ENCODE results near the gene MYL5. TPM values are rescaled to one million over a fixed set of nuclear protein-coding genes. Genes with fewer than 3 reads are reported as not detected.

MYL5 gene
- total RNA-seq, 2 experiments from 2014 or later: 11.6 to 19.3 TPM

DNA sequence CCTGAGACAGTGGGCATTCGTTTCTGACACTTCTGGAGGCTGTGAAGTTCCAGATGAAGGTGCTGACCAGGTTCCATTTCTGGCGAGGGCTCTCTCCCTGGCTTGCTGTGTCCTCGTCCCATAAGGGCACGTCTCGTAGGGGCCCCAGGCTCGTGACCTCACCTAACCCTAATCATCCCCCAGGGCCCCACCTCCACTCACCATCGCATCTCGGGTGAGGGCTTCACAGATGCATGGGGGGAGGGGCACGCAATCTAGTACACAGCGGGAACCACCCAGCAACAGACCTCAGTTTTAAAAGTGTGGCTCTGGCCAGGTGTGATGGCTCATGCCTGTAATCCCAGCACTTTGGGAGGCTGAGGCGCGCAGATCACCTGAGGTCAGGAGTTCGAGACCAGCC is 26.9 kb upstream of the MYL5 start:
- H3K36me3 Mint-ChIP-seq (ENCODE audit: low read depth): no peaks in the 10 kb centered on the region
- H3K4me3 Mint-ChIP-seq: no peak overlapping the region
- ChIA-PET CTCF (no interaction called here), POLR2A (no interaction called here)
- H3K27me3 Mint-ChIP-seq (ENCODE audit: low read depth): no peaks in the 10 kb centered on the region
- H3K27ac Mint-ChIP-seq: no peak overlapping the region
- ATAC-seq: no peak
- peaks cover 5% of the 10 kb centered on the region for H3K9me3 Mint-ChIP-seq (ENCODE audit: insufficient read depth)
- no peak for DNase-seq
- peaks cover 5% of the 10 kb centered on the region for H3K4me1 Mint-ChIP-seq (ENCODE audit: low read depth)

DNA sequence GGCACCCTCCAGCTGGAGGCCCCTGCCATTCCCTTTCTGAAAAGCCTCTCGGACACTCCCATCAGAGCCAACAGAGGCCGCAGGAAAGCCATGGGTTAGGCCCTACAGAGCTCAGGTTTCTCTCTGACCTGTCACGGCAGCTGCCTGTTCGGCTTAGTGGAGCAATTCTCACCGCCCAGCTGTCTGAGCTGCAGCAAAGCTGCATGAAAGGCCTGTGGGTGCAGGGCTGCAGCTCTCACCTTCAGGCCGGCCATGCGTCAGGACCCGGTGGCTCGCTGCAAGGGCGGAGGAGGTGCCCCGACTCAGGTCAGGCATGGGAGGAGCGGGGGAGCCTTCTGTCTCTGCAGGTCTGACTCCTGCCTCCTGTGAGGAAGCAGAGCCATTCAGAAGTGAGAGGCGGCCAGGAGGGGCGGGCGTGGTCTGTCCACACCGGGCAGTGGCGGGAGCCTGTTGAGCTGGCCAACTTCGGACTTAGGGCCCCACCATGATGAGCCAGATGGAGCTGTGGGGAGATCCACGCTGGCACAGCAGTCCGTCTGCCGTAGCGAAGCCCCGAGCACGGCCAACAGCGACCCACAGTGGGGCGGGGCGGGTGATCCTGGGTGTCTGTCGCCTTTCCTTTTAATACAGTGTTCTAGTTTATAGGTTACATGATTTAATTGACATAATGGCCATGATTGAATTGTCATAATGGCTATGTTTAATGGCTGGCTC is 25.6 kb upstream of the MYL5 start:
- Mint-ChIP-seq H3K4me1 (ENCODE audit: low read depth) (peaks cover 5% of the 10 kb centered on the region), H3K27me3 (ENCODE audit: low read depth) (no peaks in the 10 kb centered on the region), H3K36me3 (ENCODE audit: low read depth) (no peaks in the 10 kb centered on the region), H3K9me3 (ENCODE audit: insufficient read depth) (no peaks in the 10 kb centered on the region), H3K27ac (no peak overlapping the region), H3K4me3 (no peak overlapping the region)
- POLR2A ChIA-PET: no interaction called here
- no peak for ATAC-seq
- CTCF ChIA-PET: interaction anchor here (0.9 kb wide), 1 partner anchor 46 kb away, joined by 3 read pairs; no protein-coding TSS in a partner anchor
- no peak for DNase-seq

DNA sequence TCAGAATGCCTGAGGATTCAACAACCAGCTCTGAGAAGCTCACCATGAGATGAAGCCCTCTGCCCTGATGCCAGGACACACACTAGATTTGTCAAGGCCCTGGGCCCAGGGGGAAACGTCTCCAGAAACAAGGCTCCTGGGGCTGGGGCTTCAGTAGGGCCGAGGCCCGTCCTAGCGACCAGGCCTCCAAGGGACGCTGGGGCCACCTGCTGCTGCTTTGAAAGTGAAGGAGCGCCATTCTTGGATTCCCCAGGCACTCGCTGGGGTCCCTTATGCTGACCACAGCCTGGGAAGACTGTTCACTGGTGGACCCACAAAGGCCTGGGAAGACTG is 25.1 kb upstream of the MYL5 start:
- H3K4me3 Mint-ChIP-seq: no peak overlapping the region
- H3K27me3 Mint-ChIP-seq (ENCODE audit: low read depth): no peaks in the 10 kb centered on the region
- H3K36me3 Mint-ChIP-seq (ENCODE audit: low read depth): no peaks in the 10 kb centered on the region
- H3K9me3 Mint-ChIP-seq (ENCODE audit: insufficient read depth): no peaks in the 10 kb centered on the region
- no peak for ATAC-seq
- no peak overlapping the region for H3K27ac Mint-ChIP-seq
- no peak for DNase-seq
- POLR2A ChIA-PET: no interaction called here
- CTCF ChIA-PET: no interaction called here
- H3K4me1 Mint-ChIP-seq (ENCODE audit: low read depth): peaks cover 5% of the 10 kb centered on the region

DNA sequence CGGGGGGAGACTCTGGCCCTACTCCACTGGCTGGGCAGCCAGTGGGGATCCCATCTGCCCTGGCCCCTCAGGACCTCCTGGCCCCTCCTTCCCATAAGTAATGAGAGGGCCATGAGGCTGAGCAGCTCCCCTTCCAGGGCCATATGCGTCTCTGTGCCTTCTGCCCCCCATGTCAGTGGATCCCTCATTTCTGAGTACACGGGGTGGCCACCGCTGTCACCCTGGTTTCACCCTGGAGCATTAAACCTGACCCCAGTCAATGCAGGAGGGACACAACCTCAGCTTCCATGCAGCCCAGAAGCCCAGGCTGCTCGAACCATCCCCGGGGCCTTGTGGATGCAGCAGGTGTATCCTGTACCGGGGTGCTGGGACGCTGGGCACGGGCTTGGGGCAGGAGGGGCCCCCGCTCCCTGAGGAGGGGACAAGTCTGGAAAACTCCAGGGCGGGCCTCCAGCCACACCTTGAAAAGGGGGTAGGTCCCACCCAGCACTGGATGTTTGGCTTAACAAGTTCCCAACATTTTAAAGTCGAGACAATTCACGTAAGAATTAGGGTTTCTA is 24.5 kb upstream of the MYL5 start:
- ATAC-seq: no peak
- Mint-ChIP-seq H3K4me3 (no peak overlapping the region), H3K27ac (no peak overlapping the region), H3K9me3 (ENCODE audit: insufficient read depth) (no peaks in the 10 kb centered on the region), H3K36me3 (ENCODE audit: low read depth) (no peaks in the 10 kb centered on the region), H3K4me1 (ENCODE audit: low read depth) (peaks cover 5% of the 10 kb centered on the region), H3K27me3 (ENCODE audit: low read depth) (no peaks in the 10 kb centered on the region)
- DNase-seq: no peak
- POLR2A ChIA-PET: no interaction called here
- CTCF ChIA-PET: no interaction called here

DNA sequence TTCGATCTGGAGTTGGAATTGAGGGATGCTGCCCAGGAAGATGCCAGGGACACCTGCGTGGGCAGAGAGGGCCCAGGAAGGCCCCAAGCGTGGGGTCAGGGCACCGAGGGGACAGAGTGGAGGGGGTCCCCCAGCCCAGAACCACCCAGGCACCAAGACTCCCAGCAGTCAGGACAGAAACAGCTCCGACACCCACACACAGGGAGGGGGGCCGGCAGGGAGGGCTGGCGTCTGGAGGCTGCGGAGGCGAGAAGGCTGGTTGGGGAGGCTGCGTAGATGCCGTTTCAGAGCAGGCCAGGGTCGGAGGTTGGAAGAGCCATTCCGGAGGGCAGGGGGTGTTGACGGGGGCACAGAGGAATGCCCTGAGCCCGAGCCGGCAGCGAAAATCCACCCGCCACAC is 23.9 kb upstream of the MYL5 start:
- no peaks in the 10 kb centered on the region for H3K9me3 Mint-ChIP-seq (ENCODE audit: insufficient read depth)
- peaks cover 5% of the 10 kb centered on the region for H3K4me1 Mint-ChIP-seq (ENCODE audit: low read depth)
- ATAC-seq: no peak
- no peak overlapping the region for H3K27ac Mint-ChIP-seq
- no peak overlapping the region for H3K4me3 Mint-ChIP-seq
- ChIA-PET POLR2A (no interaction called here), CTCF (no interaction called here)
- no peaks in the 10 kb centered on the region for H3K36me3 Mint-ChIP-seq (ENCODE audit: low read depth)
- no peak for DNase-seq
- H3K27me3 Mint-ChIP-seq (ENCODE audit: low read depth): no peaks in the 10 kb centered on the region

DNA sequence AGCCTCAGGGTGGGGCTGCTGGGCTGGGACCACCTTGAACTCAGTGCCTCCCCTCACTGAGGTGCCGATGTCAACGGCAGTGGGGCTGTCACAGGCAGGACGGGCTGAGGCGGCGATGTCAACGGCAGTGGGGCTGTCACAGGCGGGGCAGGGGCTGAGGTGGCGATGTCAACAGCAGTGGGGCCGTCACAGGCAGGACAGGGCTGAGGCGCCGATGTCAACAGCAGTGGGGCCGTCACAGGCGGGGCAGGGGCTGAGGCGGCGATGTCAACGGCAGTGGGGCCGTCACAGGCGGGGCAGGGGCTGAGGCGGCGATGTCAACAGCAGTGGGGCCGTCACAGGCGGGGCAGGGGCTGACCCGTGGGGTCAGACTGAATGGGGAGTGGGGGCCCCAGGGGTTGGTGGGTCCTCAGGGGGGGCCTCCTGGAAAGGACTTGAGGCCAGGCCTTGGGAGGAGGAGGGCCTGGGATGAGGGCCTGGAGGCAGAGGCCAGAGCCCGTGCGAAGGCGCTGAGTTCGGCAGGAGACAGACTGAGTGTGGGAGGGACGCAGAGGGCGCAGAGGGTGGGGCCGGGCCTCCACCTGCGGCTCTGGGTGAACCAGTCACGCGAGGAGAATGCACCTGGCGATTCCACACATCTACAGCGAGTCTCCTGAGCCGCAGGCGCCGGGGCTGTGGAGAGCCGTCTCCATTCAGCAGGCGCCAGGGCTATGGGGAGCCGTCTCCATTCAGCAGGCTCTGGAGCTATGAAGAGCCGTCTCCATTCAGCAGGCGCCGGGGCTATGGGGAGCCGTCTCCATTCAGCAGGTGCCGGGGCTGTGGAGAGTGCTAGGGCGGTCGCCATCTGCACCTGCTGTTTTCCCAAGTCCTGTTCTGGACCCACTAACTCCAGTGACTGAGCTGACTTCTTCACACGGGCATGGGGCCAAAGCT is 23.1 kb upstream of the MYL5 start:
- ATAC-seq: peak; percentile 36
- H3K4me3 Mint-ChIP-seq: no peak overlapping the region
- no peak overlapping the region for H3K27ac Mint-ChIP-seq
- no peaks in the 10 kb centered on the region for H3K27me3 Mint-ChIP-seq (ENCODE audit: low read depth)
- no peaks in the 10 kb centered on the region for H3K9me3 Mint-ChIP-seq (ENCODE audit: insufficient read depth)
- POLR2A ChIA-PET: interaction anchor here (0.6 kb wide), 1 partner anchor 79 kb away, joined by 3 read pairs; no protein-coding TSS in a partner anchor
- DNase-seq: no peak
- CTCF ChIA-PET: no interaction called here
- H3K4me1 Mint-ChIP-seq (ENCODE audit: low read depth): peaks cover 4% of the 10 kb centered on the region
- H3K36me3 Mint-ChIP-seq (ENCODE audit: low read depth): no peaks in the 10 kb centered on the region

DNA sequence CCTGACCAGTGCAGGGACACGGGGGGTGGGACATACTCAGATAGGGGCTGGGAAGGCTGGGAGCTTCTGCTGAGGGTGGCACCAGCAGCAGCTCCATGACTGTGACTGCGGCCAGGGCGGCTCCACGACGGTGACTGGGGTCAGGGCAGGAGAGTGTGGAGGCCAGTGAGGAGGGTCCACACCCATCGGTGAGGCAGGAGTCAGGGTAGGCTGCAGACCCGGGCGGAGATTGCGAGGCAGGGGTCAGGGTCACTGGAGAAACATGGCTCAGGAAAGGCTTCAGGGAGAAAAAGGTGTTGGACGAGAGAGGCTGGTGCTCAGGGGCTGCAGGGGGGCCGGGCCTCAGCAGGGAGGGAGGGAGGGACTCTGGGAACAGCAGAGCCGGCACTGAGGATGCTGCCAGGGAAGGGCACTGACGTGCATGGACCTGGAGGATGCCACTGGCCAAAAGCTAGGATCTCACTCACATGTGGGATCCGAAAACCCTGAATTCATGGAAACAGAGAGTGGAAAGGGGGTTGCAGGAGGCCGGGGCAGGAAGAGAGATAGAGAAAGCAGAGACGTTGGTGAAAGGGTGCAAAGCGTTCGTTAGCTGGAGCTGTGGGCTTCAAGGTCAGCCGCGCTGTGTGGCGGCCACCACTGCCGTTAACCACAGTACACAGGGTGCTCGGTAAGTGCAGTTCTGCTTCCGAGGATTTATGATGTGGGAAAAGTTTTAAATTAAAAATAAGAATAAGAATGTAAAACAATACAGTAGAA is 22.3 kb upstream of the MYL5 start:
- POLR2A ChIA-PET: interaction anchor here (0.6 kb wide), 1 partner anchor 78 kb away, joined by 3 read pairs; no protein-coding TSS in a partner anchor
- H3K4me3 Mint-ChIP-seq: no peak overlapping the region
- H3K4me1 Mint-ChIP-seq (ENCODE audit: low read depth): no peaks in the 10 kb centered on the region
- DNase-seq (no peak), ATAC-seq (no peak)
- no peaks in the 10 kb centered on the region for H3K36me3 Mint-ChIP-seq (ENCODE audit: low read depth)
- H3K9me3 Mint-ChIP-seq (ENCODE audit: insufficient read depth): no peaks in the 10 kb centered on the region
- no peaks in the 10 kb centered on the region for H3K27me3 Mint-ChIP-seq (ENCODE audit: low read depth)
- CTCF ChIA-PET: no interaction called here
- no peak overlapping the region for H3K27ac Mint-ChIP-seq

DNA sequence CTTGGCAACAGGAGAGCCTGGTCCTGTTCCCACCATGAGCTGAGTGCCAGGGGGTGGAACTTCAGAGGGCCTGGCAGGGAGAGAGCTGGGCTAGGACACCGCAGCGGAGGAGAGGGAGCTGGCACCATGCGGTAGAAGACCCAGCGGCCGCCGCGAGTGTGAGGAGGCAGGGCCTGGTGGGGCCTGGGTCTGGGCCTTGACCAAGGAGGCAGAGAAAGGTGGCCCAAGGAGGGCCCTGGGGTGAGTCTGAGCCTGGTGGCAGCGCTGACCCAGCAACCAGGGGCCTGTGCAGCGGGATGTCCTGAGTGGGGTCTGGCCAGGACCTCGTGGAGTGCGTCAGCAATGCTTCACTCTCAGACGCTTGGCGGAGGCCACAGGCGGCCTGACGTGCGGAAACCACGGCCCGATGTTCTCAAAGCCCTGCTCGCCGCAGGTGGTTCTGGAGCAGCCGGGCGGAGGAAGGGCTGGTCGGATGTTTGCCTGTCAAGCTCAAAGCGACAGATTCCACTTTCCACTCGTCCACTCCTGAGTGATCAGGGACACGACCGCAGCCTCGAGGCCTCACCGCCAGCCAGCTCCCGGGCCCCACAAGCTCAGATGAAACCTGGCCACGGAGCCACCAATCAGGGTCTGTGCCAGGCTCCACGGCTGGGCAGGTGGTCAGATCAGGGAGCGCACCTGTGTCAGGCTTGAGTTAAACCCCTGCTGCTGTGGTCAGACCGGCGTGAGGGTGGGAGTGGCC is 21.1 kb upstream of the MYL5 start:
- ChIA-PET POLR2A (no interaction called here), CTCF (no interaction called here)
- Mint-ChIP-seq H3K27ac (no peak overlapping the region), H3K4me1 (ENCODE audit: low read depth) (no peaks in the 10 kb centered on the region), H3K27me3 (ENCODE audit: low read depth) (no peaks in the 10 kb centered on the region), H3K9me3 (ENCODE audit: insufficient read depth) (no peaks in the 10 kb centered on the region), H3K36me3 (ENCODE audit: low read depth) (no peaks in the 10 kb centered on the region), H3K4me3 (no peak overlapping the region)
- no peak for ATAC-seq
- DNase-seq: no peak

DNA sequence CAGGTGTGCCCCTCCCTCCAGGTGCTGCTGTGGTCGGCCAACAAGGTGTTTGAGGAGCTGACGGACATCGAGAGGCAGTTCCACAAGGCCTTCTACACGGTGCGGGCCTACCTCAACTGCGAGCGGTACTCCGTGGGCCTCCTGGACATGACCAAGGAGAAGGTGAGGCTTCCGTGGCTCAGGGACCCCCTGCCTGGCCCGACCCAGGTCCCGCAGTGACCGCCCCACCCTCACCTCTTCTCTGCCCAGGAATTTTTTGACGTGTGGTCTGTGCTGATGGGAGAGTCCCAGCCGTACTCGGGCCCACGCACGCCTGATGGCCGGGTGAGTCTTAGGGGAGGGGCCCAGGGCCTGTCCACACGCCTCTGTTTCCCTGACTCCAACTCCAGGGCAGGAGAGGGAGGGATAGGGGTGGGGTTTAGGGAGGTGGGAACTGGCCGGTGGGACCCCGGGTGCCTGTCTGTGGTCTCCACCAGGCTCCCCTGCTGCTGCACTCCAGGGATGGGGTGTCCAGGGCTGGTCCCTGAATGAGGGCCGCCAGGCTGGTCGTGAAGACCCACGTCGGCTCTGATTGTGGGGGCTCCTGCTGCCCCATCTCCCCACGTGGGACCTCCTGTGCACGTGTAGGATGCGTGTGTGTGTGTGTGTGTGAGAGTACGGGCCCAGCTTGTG is 20.4 kb upstream of the MYL5 start:
- H3K27me3 Mint-ChIP-seq (ENCODE audit: low read depth): no peaks in the 10 kb centered on the region
- no peak for DNase-seq
- H3K4me3 Mint-ChIP-seq: no peak overlapping the region
- ChIA-PET POLR2A (no interaction called here), CTCF (no interaction called here)
- no peak overlapping the region for H3K27ac Mint-ChIP-seq
- H3K9me3 Mint-ChIP-seq (ENCODE audit: insufficient read depth): no peaks in the 10 kb centered on the region
- no peak for ATAC-seq
- no peaks in the 10 kb centered on the region for H3K4me1 Mint-ChIP-seq (ENCODE audit: low read depth)
- no peaks in the 10 kb centered on the region for H3K36me3 Mint-ChIP-seq (ENCODE audit: low read depth)

DNA sequence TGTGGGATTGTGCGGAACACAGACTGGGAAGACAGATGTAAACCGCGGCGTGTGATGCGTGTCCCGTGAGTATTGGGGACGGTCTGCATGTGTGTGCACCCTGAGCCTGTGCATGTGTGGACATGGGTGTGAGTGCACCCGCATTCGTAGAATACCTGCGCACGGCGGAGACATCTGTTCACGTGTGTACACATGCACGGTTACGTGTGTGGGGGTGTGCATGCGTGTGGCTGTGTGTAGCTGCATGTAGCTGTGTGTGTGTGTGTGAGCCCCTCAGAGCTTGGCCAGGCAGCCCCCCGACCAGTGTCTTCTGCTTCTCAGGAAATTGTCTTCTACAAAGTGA is 19.9 kb upstream of the MYL5 start:
- CTCF ChIA-PET: no interaction called here
- POLR2A ChIA-PET: no interaction called here
- H3K4me3 Mint-ChIP-seq: no peak overlapping the region

DNA sequence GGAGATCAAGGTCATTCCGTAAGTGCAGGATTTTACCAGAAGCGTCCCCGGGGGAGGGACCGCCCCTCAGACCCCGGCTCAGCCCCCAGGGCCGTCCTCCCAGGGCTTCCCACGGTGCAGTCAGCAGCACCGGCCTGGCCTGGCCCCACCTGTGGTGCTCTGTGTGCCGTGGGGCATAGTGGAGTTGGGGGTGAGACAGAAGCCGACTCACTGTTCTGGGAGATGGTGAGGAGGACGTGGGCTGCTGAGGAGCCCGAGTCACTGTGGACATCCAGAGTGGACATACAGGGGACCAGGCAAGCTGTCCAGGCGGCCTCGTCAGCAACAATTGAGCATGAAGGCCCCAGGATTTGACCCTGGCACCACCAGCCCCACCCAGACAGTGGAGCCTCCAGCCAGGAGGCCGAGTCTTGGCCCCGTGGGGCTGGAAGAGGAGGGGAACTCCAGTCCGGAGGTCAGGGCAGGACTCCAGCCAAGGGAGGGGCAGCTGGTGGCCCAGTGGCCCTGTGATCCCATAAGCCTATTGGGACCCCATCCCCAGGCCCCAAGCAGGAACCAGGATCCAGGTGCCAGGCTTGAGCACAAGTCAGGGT is 19.4 kb upstream of the MYL5 start:
- CTCF ChIA-PET: no interaction called here
- H3K4me3 Mint-ChIP-seq: no peak overlapping the region
- H3K9me3 Mint-ChIP-seq (ENCODE audit: insufficient read depth): no peaks in the 10 kb centered on the region
- no peak overlapping the region for H3K27ac Mint-ChIP-seq
- peaks cover 3% of the 10 kb centered on the region for H3K36me3 Mint-ChIP-seq (ENCODE audit: low read depth)
- no peaks in the 10 kb centered on the region for H3K4me1 Mint-ChIP-seq (ENCODE audit: low read depth)
- DNase-seq (no peak), ATAC-seq (no peak)
- POLR2A ChIA-PET: no interaction called here
- H3K27me3 Mint-ChIP-seq (ENCODE audit: low read depth): no peaks in the 10 kb centered on the region

More for the DNA sequence above, 19.9 kb upstream of the MYL5 start:
- Mint-ChIP-seq H3K27ac (no peak overlapping the region), H3K4me1 (ENCODE audit: low read depth) (no peaks in the 10 kb centered on the region), H3K27me3 (ENCODE audit: low read depth) (no peaks in the 10 kb centered on the region), H3K9me3 (ENCODE audit: insufficient read depth) (no peaks in the 10 kb centered on the region), H3K36me3 (ENCODE audit: low read depth) (no peaks in the 10 kb centered on the region)
- DNase-seq: no peak
- no peak for ATAC-seq

All from activated CD8-positive, alpha-beta T cell treated with anti-CD3 and anti-CD28 coated beads, Interleukin-2, amount 10 ng/mL, durations not matched to agents 7 days and 5 days (primary cell).